ENCODE data around the gene CD164L2. TPM values are rescaled to one million over a fixed set of nuclear protein-coding genes. Genes with fewer than 3 reads are reported as not detected.

Gene CD164L2
- polyA plus RNA-seq, 3 donors = not detected

- TF ChIP-seq CTCF (IDR thresholded peaks at IDR 0.05) = no peak
- H3K9ac ChIP-seq (ENCODE audit: insufficient read depth, low read length, poor library complexity, severe bottlenecking) = no peak overlapping the region
- Mint-ChIP-seq H3K4me1 (peaks cover 63% of the 10 kb centered on the region), H3K9me3 (peaks cover 0 to 2% (median 0%) of the 10 kb centered on the region in 7 donors), H3K4me3 (peak overlapping the region; percentile 86 to 94), H3K27me3 (ENCODE audit: low read depth in 3 of 3) (peaks cover 8 to 21% (median 19%) of the 10 kb centered on the region in 3 donors), H3K36me3 (peaks cover 13 to 36% of the 10 kb centered on the region in 2 donors), H3K27ac (peak overlapping the region in 6 of 7 donors; percentile 46 to 98 (median 85))
- H3K27me3 ChIP-seq (ENCODE audit: control insufficient read depth in 2 of 2, insufficient read depth in 2 of 2, low read length in 2 of 2) = peaks cover 0 to 11% of the 10 kb centered on the region in 2 donors
- peaks cover 0 to 22% of the 10 kb centered on the region in 2 donors for H3K36me3 ChIP-seq (replicated peaks in 1 of 2; ENCODE audit: control insufficient read depth in 1 of 2, insufficient read depth in 2 of 2, low read length in 2 of 2)
- peak overlapping the region; percentile 73 for H2AFZ ChIP-seq (ENCODE audit: insufficient read depth, low read depth, low read length, poor library complexity, severe bottlenecking)
- no peaks in the 10 kb centered on the region for H3K79me2 ChIP-seq (ENCODE audit: insufficient read depth, low read length)
- peaks cover 9% of the 10 kb centered on the region for H4K20me1 ChIP-seq (ENCODE audit: insufficient read depth, low read length)
- intact Hi-C loops (cut with micrococcal nuclease) = no loop called here
- H3K9me3 ChIP-seq (replicated peaks in 1 of 2; ENCODE audit: control insufficient read depth in 1 of 2, insufficient read depth in 1 of 2, low read length in 2 of 2) = no peaks in the 10 kb centered on the region
- 64% methylated on average over 6 of the region's 11 CpGs for WGBS (ENCODE audit: insufficient coverage)
- peak overlapping the region in 1 of 2 donors; percentile 12 for H3K27ac ChIP-seq (ENCODE audit: low read depth in 1 of 2, low read length in 2 of 2)
- H3K4me3 ChIP-seq (replicated peaks in 1 of 3; ENCODE audit: low read depth in 2 of 3, low read length in 3 of 3) = peak overlapping the region in 1 of 3 experiments; percentile 84
- peak overlapping the region; percentile 97 for H3K4me2 ChIP-seq (replicated peaks; ENCODE audit: extremely low read depth, low read length, poor library complexity, severe bottlenecking)
- no peak for DNase-seq
- H3K4me1 ChIP-seq (ENCODE audit: control insufficient read depth in 1 of 2, insufficient read depth in 2 of 2, low read length in 2 of 2) = peaks cover 56 to 67% of the 10 kb centered on the region in 2 donors
These were observed 18.3 kb downstream of the CD164L2 start for GRCh38 chr1:27364696-27365371.

DNA sequence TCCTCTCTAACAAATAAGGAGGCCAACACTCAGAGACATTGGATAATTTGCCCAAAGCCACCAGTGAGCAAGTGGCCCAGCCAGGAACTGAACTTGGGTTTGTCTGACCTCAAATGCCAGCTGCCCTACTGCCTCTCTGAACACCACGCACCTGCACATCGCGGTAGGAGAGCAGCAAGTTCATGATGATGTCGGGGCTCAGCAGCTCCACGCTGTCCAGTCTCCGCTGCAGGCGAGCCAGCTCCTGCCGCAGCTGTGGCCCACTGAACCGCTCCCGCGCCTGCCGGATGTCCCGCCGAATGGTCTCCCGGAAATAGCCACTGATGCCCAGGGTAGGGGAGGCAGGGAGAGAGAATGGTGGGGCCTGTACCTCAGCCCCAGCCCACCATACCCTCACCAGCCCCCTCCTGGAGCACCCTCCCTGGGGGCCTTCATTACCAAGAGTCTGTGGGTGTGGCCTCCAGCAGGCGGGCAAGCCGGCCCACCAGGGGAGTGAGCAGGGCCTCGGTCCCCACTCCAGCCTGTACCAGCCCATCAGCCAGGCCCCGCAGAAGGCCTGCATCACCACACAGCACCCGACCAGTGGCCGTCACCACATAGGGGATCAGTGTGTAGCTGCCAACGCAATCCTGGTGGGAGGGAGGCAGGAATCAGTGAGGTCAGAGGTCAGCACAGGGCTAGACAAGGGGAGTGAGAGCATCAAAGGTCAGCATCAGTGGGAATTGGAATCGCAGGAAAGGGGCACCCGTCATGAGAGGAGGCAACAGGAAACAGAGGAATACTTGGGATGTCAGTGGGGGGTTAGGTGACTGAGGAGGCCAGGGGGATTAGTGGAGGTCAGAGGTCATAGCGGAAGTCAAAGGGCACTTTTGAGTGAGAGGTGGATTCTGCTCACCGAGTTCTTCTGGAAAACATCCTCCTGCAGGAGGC, 19.1 kb downstream of the CD164L2 start:
- Histone ChIP-seq H3K4me3 (replicated peaks in 1 of 3; ENCODE audit: low read depth in 2 of 3, low read length in 3 of 3) (no peak overlapping the region), H3K9ac (ENCODE audit: insufficient read depth, low read length, poor library complexity, severe bottlenecking) (no peak overlapping the region), H3K27me3 (ENCODE audit: control insufficient read depth in 2 of 2, insufficient read depth in 2 of 2, low read length in 2 of 2) (peaks cover 0 to 18% of the 10 kb centered on the region in 2 donors), H3K27ac (ENCODE audit: low read depth in 1 of 2, low read length in 2 of 2) (no peak overlapping the region), H2AFZ (ENCODE audit: insufficient read depth, low read depth, low read length, poor library complexity, severe bottlenecking) (no peak overlapping the region), H3K4me1 (ENCODE audit: control insufficient read depth in 1 of 2, insufficient read depth in 2 of 2, low read length in 2 of 2) (peaks cover 48 to 62% of the 10 kb centered on the region in 2 donors), H3K79me2 (ENCODE audit: insufficient read depth, low read length) (no peaks in the 10 kb centered on the region), H3K9me3 (replicated peaks in 1 of 2; ENCODE audit: control insufficient read depth in 1 of 2, insufficient read depth in 1 of 2, low read length in 2 of 2) (no peaks in the 10 kb centered on the region), H3K36me3 (replicated peaks in 1 of 2; ENCODE audit: control insufficient read depth in 1 of 2, insufficient read depth in 2 of 2, low read length in 2 of 2) (peaks cover 0 to 22% of the 10 kb centered on the region in 2 donors), H4K20me1 (ENCODE audit: insufficient read depth, low read length) (peaks cover 15% of the 10 kb centered on the region), H3K4me2 (replicated peaks; ENCODE audit: extremely low read depth, low read length, poor library complexity, severe bottlenecking) (no peak overlapping the region)
- Mint-ChIP-seq H3K4me3 (no peak overlapping the region), H3K4me1 (peaks cover 57% of the 10 kb centered on the region), H3K27me3 (ENCODE audit: low read depth in 3 of 3) (peaks cover 15 to 29% (median 27%) of the 10 kb centered on the region in 3 donors), H3K9me3 (peaks cover 0 to 2% (median 0%) of the 10 kb centered on the region in 7 donors), H3K27ac (peak overlapping the region in 2 of 7 donors; percentile 72 to 73), H3K36me3 (peaks cover 18 to 44% of the 10 kb centered on the region in 2 donors)
- no peak for TF ChIP-seq CTCF (IDR thresholded peaks at IDR 0.05)
- WGBS (ENCODE audit: insufficient coverage) = 93% methylated on average over 14 of the region's 26 CpGs
- no peak for DNase-seq
- intact Hi-C loops (cut with micrococcal nuclease) = no loop called here

Data from CD14-positive monocyte (primary cell).